ENCODE results near the gene PDHX. TPM values are rescaled to one million over a fixed set of nuclear protein-coding genes. Genes with fewer than 3 reads are reported as not detected.
A peak's percentile ranks its signal among the peaks of the same experiment; 100 is the strongest.
"Not testable (repeated sequence)": the region's sequence is repeated elsewhere in the genome, so short reads cannot be mapped to it uniquely, and the experiment has no call there.

PDHX gene
- total and polyA plus RNA-seq, 10 donors: 9.2 to 32.9 (median 23.7) TPM

DNA sequence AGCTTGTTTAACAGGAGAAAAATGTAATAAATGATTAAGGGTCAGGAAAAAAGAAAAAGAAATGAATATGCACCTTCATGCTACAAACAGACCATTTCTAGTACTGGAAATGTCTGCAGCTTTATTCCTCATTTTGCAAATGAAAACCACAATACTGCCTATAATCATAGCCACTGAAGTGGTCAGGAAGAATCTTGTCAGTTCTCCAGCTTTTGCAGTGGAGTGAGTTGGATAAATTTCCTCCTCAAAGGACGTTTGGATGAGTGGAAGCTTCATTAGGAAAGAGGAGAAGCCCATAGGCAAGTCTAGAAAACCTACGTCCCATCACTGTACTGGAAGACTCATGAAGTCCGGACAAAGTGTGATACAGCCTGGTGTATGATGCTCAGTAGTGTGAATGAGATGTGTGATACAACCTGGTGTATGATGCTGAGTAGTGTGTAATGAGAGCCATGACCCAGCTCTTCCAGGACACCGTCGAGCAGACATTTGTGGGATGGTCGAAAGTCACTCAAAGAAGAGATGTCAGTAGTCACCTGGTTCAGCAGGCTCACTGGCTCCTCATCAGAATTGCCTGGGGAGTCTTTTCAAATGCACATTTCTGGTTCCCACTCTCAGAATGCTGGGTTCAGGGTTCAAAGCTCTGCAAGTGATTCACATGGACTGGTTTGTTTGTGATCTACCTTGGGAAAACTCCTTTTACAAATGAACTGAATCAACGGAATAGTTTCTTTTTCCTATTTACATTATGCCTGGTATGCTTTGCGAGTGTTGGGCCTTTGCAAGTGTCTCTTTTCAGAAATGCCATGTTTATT lies 101.3 kb downstream of the PDHX start:
- DNase-seq: no peak
- Histone ChIP-seq H3K36me3 (no peaks in the 10 kb centered on the region), H3K4me3 (no peak overlapping the region), H3K27ac (no peak overlapping the region), H3K9me3 (no peaks in the 10 kb centered on the region), H3K4me1 (peaks cover 8 to 18% (median 17%) of the 10 kb centered on the region in 6 donors), H3K27me3 (replicated peaks in 1 of 7) (no peaks in the 10 kb centered on the region)
- TF ChIP-seq POLR2AphosphoS5 (IDR thresholded peaks at IDR 0.05) (no peak), POLR2A (IDR thresholded peaks at IDR 0.05) (no peak)
- TF ChIP-seq, protein P1, sequence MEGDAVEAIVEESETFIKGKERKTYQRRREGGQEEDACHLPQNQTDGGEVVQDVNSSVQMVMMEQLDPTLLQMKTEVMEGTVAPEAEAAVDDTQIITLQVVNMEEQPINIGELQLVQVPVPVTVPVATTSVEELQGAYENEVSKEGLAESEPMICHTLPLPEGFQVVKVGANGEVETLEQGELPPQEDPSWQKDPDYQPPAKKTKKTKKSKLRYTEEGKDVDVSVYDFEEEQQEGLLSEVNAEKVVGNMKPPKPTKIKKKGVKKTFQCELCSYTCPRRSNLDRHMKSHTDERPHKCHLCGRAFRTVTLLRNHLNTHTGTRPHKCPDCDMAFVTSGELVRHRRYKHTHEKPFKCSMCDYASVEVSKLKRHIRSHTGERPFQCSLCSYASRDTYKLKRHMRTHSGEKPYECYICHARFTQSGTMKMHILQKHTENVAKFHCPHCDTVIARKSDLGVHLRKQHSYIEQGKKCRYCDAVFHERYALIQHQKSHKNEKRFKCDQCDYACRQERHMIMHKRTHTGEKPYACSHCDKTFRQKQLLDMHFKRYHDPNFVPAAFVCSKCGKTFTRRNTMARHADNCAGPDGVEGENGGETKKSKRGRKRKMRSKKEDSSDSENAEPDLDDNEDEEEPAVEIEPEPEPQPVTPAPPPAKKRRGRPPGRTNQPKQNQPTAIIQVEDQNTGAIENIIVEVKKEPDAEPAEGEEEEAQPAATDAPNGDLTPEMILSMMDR (IDR thresholded peaks at IDR 0.05 in 8 of 11, conservative IDR thresholded peaks at IDR 0.05 in 3 of 11): no peak
- 76 to 83% (median 81%) methylated on average over 8 of the region's 8 CpGs for WGBS, 5 donors
- intact Hi-C loops (cut with DNase I; ENCODE audit: low total_unique reads): no loop called here

DNA sequence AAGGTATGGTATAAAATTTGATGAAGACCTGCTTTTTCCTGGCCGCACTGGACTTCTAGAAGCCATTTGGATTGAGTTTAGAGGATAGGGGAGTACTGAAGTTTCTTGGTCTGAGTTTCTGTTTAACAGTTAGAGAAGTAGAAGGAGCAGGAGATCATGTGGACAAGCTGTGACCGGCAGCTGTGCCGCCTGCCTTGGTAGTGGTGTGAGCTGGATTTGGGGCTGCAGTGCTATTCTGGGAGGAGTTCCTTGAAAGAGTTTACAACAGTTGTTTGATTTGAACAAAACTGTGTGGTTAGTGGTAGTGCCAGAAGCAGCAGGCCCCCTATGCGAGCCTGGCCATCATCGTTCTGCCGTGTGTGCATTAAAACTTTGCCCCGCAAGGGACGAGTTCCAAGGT lies 105.2 kb downstream of the PDHX start:
- Histone ChIP-seq H3K4me3 (no peak overlapping the region), H3K4me1 (no peaks in the 10 kb centered on the region), H3K27me3 (replicated peaks in 1 of 7) (no peaks in the 10 kb centered on the region), H3K27ac (no peak overlapping the region), H3K9me3 (peaks cover 0 to 27% (median 25%) of the 10 kb centered on the region in 8 donors), H3K36me3 (no peaks in the 10 kb centered on the region)
- intact Hi-C loops (cut with DNase I; ENCODE audit: low total_unique reads): no loop called here
- DNase-seq: no peak
- TF ChIP-seq, protein P1 (IDR thresholded peaks at IDR 0.05 in 8 of 11, conservative IDR thresholded peaks at IDR 0.05 in 3 of 11): no peak
- TF ChIP-seq POLR2AphosphoS5 (IDR thresholded peaks at IDR 0.05) (no peak), POLR2A (IDR thresholded peaks at IDR 0.05) (no peak)
- WGBS, 5 donors: 91 to 97% (median 95%) methylated on average over 8 of the region's 8 CpGs

DNA sequence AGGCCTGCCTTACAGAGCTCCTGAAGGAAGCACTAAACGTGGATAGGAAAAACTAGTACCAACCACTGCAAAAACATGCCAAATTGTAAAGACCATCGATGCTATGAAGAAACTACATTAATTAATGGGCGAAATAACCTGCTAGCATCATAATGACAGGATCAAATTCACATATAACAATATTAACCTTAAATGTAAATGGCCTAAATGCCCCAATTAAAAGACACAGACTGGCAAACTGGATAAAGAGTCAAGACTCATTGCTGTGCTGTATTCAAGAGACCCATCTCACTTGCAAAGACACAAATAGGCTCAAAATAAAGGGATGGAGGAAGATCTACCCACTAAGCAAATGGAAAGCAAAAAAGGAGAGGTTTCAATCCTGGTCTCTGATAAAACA lies 107.5 kb downstream of the PDHX start:
- 82 to 88% (median 87%) methylated on average over 3 of the region's 3 CpGs for WGBS, 5 donors

DNA sequence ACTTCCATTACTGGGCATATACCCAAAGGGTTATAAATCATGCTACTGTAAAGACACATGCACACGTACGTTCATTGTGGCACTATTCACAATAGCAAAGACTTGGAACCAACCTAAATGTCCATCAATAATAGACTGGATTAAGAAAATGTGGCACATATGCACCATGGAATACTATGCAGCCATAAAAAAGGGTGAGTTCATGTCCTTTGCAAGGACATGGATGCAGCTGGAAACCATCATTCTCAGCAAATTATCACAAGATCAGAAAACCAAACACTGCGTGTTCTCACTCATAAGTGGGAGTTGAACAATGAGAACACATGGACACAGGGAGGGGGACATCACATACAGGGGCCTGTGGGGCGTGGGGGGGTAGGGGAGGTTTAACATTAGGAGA lies 111.6 kb downstream of the PDHX start:
- DNase-seq; H3K36me3 ChIP-seq; H3K27me3 ChIP-seq (replicated peaks in 1 of 7); H3K4me3 ChIP-seq; intact Hi-C loops (cut with DNase I; ENCODE audit: low total_unique reads); H3K27ac ChIP-seq: not testable (repeated sequence)
- Histone ChIP-seq H3K4me1 (peaks cover 4 to 21% (median 12%) of the 10 kb centered on the region in 6 donors), H3K9me3 (peaks cover 0 to 35% (median 29%) of the 10 kb centered on the region in 8 donors)
- WGBS, 5 donors: 79 to 90% (median 87%) methylated on average over 4 of the region's 4 CpGs

More for the DNA sequence above, 107.5 kb downstream of the PDHX start:
- H3K4me3 ChIP-seq; H3K4me1 ChIP-seq; H3K36me3 ChIP-seq; intact Hi-C loops (cut with DNase I; ENCODE audit: low total_unique reads); H3K27me3 ChIP-seq (replicated peaks in 1 of 7); H3K27ac ChIP-seq; DNase-seq: not testable (repeated sequence)
- H3K9me3 ChIP-seq: peaks cover 0 to 35% (median 30%) of the 10 kb centered on the region in 8 donors

DNA sequence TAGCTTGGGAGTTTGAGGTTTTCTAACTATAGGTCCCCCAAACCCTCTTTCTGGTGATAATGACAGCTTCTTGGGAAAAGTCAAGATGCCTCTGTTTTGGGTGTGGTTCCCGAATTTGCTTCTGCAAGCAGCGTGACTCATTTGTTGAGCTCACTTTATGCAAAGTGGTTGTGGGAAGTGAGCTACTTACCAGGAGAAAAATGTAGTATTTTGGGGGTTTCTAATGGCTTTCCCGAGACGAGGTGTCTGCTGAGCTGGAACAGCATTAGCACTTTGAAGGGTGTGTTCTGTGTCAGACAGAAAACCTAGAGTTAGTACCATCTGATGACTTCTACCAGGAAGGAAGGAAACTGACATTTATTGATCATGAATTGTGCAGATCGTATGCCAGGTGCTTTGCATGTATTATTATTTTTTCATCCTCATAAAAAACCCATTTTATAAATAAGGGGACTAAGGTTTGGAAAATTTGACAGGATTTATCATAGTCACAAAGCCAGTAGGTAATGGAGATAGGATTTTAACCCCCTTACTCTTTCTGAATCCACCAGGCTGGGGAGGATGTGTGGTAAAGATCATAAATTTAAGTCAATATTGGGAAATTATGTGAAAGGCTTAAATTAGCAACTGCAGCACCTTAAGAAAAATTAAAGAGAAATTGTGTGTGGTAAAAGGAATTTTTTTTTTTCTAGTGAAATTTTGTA lies 113.7 kb downstream of the PDHX start:
- 28 to 50% (median 40%) methylated on average over 5 of the region's 5 CpGs for WGBS, 5 donors
- TF ChIP-seq, protein P1 (IDR thresholded peaks at IDR 0.05 in 8 of 11, conservative IDR thresholded peaks at IDR 0.05 in 3 of 11): no peak
- TF ChIP-seq POLR2A (IDR thresholded peaks at IDR 0.05): no peak
- TF ChIP-seq POLR2AphosphoS5 (IDR thresholded peaks at IDR 0.05): no peak
- H3K27ac ChIP-seq: peak overlapping the region in 2 of 8 donors; percentile 5 to 40

More for the DNA sequence above, 113.7 kb downstream of the PDHX start:
- peak overlapping the region in 1 of 8 donors; percentile 3 for H3K4me3 ChIP-seq
- H3K27me3 ChIP-seq (replicated peaks in 1 of 7): no peaks in the 10 kb centered on the region
- no peak for DNase-seq
- H3K4me1 ChIP-seq: peaks cover 4 to 21% (median 12%) of the 10 kb centered on the region in 6 donors
- peaks cover 0 to 15% (median 9%) of the 10 kb centered on the region in 8 donors for H3K9me3 ChIP-seq
- no peaks in the 10 kb centered on the region for H3K36me3 ChIP-seq
- intact Hi-C loops (cut with DNase I; ENCODE audit: low total_unique reads): no loop called here
